ENCODE results near the gene SNX21.
"Not testable (repeated sequence)": the region's sequence is repeated elsewhere in the genome, so short reads cannot be mapped to it uniquely, and the experiment has no call there.

The SNX21 gene

DNA sequence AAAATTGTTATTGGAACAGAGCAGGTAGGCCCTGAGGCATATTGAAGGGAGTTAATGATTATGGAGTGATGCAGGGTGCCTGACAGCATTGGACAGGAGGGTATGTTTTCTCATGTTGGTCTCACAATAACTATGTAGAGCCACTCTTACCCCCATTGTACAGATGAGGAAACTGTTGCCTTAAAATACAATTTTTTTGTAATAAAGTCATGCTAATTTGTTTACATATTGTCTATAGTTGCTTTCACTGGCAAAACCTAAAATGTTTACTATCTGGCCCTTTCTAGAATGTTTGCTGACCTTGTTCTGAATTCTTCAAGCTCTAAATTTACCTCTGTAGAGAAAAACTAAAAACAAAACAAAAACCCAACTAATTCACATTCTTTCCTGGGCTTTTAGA lies 17.9 kb downstream of the SNX21 start:
- no peak for DNase-seq

GRCh38 chr20:45852326-45852725 lies 18.7 kb downstream of the SNX21 start:
- no peak for DNase-seq

DNA sequence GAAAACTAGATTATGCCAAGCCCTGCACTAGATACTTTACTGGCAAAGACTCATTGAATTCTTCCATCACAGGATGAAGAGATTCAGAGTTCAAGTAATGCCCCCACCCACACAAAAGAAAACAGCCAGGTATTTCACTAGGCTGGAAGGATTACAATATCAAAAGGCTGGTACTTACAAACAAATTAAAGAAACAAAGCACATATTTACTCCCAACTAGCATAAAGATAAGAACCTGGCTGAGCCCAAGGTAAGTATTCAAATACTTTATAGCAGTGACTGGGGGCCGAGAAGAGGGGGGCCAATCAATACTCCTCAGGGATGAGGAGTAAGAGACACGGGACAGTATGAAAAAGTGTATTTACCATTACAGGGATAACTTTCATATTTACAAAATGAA lies 19.9 kb downstream of the SNX21 start:
- no peak for DNase-seq

DNA sequence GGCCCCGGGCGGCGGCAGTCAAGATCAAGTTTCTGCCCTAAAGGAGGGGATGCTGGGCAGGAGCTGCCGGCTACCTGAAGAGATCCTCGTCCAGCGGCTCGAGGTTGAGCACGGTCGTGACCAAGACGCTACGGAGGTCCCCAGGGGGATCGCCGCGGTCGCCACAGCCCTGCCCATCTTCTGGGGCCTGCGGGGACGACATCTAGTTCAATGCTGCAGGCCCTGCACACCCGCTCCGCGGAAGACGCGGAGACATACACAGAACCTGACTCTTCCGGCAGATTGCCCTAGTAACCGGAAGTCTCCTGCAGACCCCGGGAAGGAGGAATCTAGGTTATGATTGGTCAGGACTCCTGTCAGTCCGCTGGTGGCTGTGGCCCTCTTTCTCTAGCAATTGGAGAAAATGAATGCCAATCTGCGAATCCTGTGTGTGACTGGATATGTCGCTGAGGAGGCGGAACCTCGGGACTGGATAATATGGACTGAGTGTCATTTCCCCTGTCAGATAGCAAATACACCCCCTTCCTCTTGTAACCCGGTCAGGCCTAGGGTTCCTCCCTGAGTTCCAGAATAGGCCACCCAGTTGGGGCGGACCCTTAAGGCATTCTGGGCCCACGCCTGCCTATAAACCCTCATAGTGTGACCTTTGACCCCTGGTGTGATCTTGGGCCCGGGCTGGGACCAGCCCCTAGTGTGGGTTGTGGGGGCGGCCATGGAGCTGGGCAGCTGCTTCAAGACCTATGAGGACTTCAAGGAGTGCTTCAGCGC lies 23.7 kb downstream of the SNX21 start, which contains the start of the genes ACOT8 and ZSWIM3:
TSS of gene ACOT8 (minus strand) at position 279 of the 768 bp plus-strand sequence. CDS start at position 202, 77 bp downstream.
TSS of gene ZSWIM3 (plus strand) at position 501 of the 768 bp plus-strand sequence. CDS start at position 713, 212 bp downstream.
- DNase-seq = peak; percentile 100

GRCh38 chr20:45857882-45858216 lies 24.2 kb downstream of the SNX21 start:
- DNase-seq = peak; percentile 56

GRCh38 chr20:45859916-45860315 lies 26.3 kb downstream of the SNX21 start:
- no peak for DNase-seq

DNA sequence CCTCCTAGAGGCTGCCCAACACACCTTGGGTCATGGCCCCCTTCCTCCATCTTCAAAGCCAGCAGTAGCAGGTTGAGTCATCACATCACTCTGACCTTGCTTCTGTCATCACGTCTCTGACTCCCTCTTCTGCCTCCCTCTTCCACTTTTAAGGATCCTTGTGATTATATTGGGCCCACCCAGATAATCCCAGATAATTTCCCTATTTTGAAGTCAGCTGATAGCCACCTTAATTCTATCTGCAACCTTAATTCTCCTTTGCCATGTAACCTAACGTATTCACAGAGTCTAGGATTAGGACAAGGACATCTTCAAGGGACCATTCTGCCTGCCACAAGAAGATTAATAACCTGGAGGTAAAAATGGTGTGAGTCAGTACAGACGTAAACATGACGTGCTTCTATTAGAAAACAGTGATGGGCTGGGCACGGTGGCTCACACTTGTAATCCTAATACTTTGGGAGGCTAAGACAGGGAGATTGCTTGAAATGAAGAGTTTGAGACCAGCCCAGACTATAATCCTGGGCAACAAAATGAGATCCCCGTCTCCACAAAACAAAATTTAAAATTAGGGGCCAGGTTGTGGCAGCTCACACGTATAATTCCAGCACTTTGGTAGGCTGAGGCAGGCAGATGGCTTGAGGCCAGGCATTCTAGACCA lies 27.1 kb downstream of the SNX21 start:
- no peak for DNase-seq

DNA sequence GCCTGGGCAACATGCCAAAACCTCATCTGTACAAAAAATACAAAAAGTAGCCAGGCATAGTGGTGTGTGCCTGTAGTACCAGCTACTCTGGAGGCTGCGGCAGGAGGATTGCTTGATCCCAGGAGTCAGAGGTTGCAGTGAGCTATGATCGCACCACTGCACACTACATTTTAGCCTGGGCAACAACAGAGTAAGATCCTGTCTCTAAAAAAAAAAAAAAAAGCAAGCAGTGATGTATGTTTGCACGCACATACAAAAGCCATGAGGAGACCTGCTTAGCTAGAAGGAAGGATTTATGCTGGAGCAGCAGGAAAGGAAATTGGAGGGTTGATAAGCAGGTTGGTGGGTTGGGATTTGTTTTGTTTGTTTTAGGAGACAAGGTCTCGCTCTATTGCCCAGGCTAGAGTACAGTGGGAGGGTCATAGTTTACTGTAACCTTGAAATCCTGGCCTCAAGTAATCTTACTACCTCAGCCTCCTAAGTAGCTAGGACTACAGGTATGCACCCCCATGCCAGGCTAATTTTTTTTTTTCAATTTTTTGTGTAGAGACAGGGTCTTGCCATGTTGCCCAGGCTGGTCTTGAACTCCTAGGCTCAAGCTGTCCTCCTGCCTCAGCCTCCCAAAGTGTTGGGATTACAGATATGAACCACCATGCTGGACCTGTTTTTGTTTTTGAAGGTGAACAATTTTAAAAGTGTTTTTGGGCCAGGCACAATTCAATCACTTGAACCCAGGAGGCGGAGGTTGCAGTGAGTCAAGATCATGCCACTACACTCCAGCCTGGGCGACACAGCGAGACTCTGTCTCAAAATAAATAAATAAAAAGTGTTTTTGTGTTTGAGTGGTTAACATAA lies 27.8 kb downstream of the SNX21 start:
- DNase-seq = no peak

DNA sequence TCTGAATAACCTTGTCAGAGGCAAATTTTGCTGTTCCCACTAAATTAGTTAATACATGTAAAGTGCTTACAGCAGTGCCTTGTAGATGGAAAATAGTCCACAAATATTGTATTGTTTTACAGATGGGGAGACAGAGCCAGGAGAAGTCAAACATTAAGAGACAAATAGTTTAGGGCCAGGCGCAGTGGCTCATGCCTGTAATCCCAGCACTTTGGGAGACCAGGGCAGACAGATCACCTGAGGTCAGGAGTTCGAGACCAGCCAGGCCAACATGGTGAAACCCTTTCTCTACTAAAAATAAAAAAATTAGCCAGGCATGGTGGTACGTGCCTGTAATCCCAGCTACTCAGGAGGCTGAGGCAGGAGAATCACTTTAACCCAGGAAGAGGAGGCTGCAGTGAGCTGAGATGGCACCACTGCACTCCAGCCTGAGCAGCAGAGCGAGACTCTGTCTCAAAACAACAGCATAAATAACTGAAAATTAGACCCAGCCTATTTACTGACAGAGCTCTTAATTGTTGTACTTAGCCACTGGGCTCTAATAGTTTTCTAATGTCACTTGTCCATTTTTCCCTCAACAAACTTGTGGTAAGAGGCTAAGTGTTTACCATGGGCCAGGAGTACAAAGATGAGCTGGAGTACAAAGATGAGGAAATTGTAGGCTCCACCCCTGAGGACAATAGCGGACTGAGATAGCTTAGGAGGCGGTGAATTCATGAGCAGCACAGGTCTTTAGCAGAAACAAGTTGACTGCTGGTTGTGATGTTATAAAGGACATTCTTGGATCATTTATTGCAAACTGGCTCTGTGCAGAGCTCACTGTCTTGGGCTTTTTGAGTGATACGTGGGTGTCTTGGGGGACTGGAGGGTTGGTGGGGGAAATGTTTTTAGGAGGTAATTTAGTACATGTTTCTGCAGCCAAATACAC lies 30.2 kb downstream of the SNX21 start:
- peak; percentile 6 for DNase-seq

- no peak for DNase-seq
Observed at GRCh38 chr20:45866454-45866853, 32.9 kb downstream of the SNX21 start.

GRCh38 chr20:45867136-45867818 lies 33.7 kb downstream of the SNX21 start:
- DNase-seq = no peak

DNA sequence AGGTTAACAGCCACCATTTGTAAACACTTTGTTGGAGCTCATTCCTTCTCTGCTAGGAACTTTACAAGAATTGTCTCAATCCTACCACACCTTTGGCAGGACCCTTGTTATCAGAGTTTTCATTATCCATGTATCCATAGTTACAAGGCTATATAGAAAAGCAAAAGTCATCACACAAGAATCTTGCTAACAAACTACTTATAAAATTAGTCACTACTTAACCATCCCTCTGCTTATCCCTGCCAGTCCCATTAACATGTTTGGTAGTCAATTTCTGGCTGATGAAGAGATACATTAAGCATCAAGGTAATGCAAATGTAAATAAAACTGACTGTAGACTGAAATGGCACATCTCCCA lies 34.2 kb downstream of the SNX21 start:
- DNase-seq = no peak

GRCh38 chr20:45872626-45873025 lies 39.0 kb downstream of the SNX21 start:
- no peak for DNase-seq

- no peak for DNase-seq
Observed at GRCh38 chr20:45873409-45874103, 40.0 kb downstream of the SNX21 start.

DNA sequence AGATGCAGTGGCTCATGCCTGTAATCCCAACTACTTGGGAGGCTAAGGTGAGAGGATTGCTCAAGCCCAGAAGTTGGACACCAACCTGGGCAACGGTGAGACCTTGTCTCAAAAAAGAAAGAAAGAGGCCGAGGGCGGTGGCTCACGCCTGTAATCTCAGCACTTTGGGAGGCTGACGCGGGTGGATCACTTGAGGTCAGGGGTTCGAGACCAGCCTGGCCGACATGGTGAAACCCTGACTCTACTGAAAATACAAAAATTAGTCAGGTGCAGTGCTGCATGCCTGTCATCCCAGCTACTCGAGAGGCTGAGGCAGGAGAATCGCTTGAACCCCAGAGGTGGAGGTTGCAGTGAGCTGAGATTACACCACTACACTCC lies 40.5 kb downstream of the SNX21 start:
- not testable (repeated sequence) for DNase-seq

GRCh38 chr20:45874576-45874975 lies 41.0 kb downstream of the SNX21 start:
- no peak for DNase-seq

DNA sequence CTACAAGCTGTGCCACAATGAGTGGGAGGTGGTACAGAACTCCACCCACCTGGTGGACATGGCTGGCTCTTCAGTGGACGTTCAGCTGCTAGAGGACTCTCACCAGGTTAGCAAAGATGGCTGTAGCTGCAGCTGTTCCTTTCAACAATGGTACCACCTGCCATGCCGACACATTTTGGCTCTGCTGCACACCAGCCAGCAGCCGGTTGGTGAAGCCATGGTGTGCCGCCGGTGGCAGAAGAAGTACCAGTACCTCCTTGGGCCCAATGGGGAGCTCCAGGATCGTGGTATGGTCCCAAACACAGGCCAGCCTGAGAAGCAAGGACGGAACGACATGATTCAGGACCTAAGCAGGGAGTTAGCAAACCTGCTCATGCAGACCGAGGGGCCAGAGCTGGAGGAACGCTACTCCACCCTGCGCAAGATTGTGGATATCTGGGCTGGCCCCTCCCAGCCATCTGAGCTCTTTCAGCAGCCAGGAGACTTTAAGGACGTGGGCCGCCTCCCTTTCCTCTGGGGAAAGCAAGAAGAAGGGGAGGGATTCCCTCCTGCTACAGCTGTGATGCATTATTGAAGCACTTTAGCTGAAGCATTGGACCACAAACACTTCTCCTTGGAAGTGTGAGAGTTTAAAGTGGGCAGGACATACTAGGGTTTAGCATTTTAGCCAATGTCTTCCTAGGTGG lies 44.6 kb downstream of the SNX21 start:
- no peak for DNase-seq

GRCh38 chr20:45880988-45881788 lies 47.6 kb downstream of the SNX21 start, which contains the start of gene ZSWIM1:
TSS of gene ZSWIM1 (plus strand) at chr20:45881227. CDS start at chr20:45882593, 1,366 bp downstream.
- peak; percentile 99 for DNase-seq

GRCh38 chr20:45882469-45883099 lies 49.0 kb downstream of the SNX21 start:
- no peak for DNase-seq
